ENCODE data around the gene TMEM53. TPM values are rescaled to one million over a fixed set of nuclear protein-coding genes. Genes with fewer than 3 reads are reported as not detected.

Gene TMEM53
- total RNA-seq, 1 experiment from 2014 or later = 6.2 TPM

GRCh38 chr1:44620072-44620471 is 54.2 kb downstream of the TMEM53 start:
- H3K9ac ChIP-seq (ENCODE audit: extremely low read depth, insufficient read length, low read length) = no peak overlapping the region
- H3K14ac ChIP-seq (ENCODE audit: insufficient read depth, low read length) = no peak overlapping the region
- H3K79me1 ChIP-seq (ENCODE audit: insufficient read depth, low read depth, low read length, poor library complexity, severe bottlenecking) = no peaks in the 10 kb centered on the region
- no peaks in the 10 kb centered on the region for H3K79me2 ChIP-seq (ENCODE audit: insufficient read depth, low read length)
- H2BK15ac ChIP-seq (ENCODE audit: low read depth, low read length) = no peak overlapping the region
- no peaks in the 10 kb centered on the region for H4K20me1 ChIP-seq (ENCODE audit: control insufficient read depth, insufficient read depth, insufficient read length)
- Mint-ChIP-seq H3K27me3 (ENCODE audit: low read depth) (peaks cover 60% of the 10 kb centered on the region), H3K4me1 (peaks cover 19 to 29% of the 10 kb centered on the region in 2 experiments), H3K4me3 (no peak overlapping the region), H3K27ac (no peak overlapping the region; a peak in 1 of 7 replicates), H3K36me3 (ENCODE audit: insufficient read depth in 1 of 3, low read depth in 3 of 3) (peaks cover 0 to 8% (median 0%) of the 10 kb centered on the region in 3 experiments; a peak in 3 of 7 replicates), H3K9me3 (no peaks in the 10 kb centered on the region)
- no peak for TF ChIP-seq CTCF (conservative IDR thresholded peaks at IDR 0.05)
- no peak overlapping the region for H3K23ac ChIP-seq (ENCODE audit: insufficient read length, low read depth, low read length)
- no peak overlapping the region for H4K8ac ChIP-seq (replicated peaks; ENCODE audit: insufficient read length, low read depth, low read length)
- no peak overlapping the region for H3K56ac ChIP-seq (ENCODE audit: insufficient read length, low read depth, low read length)
- no peaks in the 10 kb centered on the region for H3K9me3 ChIP-seq (ENCODE audit: control insufficient read depth, low read depth, low read length)
- no peak overlapping the region for H2BK120ac ChIP-seq (ENCODE audit: low read depth, low read length, poor library complexity, severe bottlenecking)
- H2AK5ac ChIP-seq (ENCODE audit: insufficient read length, low read length) = no peak overlapping the region
- H3K4ac ChIP-seq (ENCODE audit: low read depth, low read length) = no peak overlapping the region
- no peak overlapping the region for H3T11ph ChIP-seq (ENCODE audit: low read length)
- DNase-seq = no peak
- no peak overlapping the region for H4K5ac ChIP-seq (ENCODE audit: insufficient read length, low read depth, low read length)
- no CpG with 5 or more reads among the region's 3 CpGs for WGBS (ENCODE audit: extremely low coverage, insufficient read length, low lambda C conversion rate)
- no peak overlapping the region for H2AFZ ChIP-seq (ENCODE audit: low read length)
- no peak overlapping the region for H3K18ac ChIP-seq (ENCODE audit: insufficient read length, low read depth, low read length)
- no peaks in the 10 kb centered on the region; the same call in 1 of the 2 replicates for H3K4me1 ChIP-seq (ENCODE audit: insufficient read depth, low read length)
- H3K27ac ChIP-seq (ENCODE audit: insufficient read length, low read depth, low read length) = no peak overlapping the region
- H2BK12ac ChIP-seq (ENCODE audit: insufficient read length, low read depth, low read length) = no peak overlapping the region
- peaks cover 7% of the 10 kb centered on the region for H3K23me2 ChIP-seq (ENCODE audit: insufficient read length, low read depth, low read length, poor library complexity, severe bottlenecking)
- no peaks in the 10 kb centered on the region; the same call in 1 of the 2 replicates for H3K27me3 ChIP-seq (ENCODE audit: insufficient read depth, low read length)
- no peak overlapping the region for H3K4me2 ChIP-seq (ENCODE audit: insufficient read depth, insufficient read length, low read length)
- no peak overlapping the region for H2BK20ac ChIP-seq (ENCODE audit: low read depth, low read length, poor library complexity, severe bottlenecking)
- no peak overlapping the region for H4K91ac ChIP-seq (ENCODE audit: insufficient read length, low read depth, low read length)
- H2BK5ac ChIP-seq (ENCODE audit: insufficient read length, low read length) = no peak overlapping the region
